Activated effector memory CD4-positive, alpha-beta T cell treated with Interleukin-2 at 50 U/mL for 16 hours (primary cell): Measurements from ENCODE around the gene TMEM91.
"Not testable (repeated sequence)": the region's sequence is repeated elsewhere in the genome, so short reads cannot be mapped to it uniquely, and the experiment has no call there.

Experiments used
- DNase-seq: peaks from one replicate; pipeline ENCODE4 v3.0.0-alpha.2; 2020

TMEM91 gene

GRCh38 chr19:41376241-41376997 is at the start of gene TMEM91:
Gene TMEM91 (plus strand): TSS chr19:41376533. CDS start chr19:41378310, 1,777 bp downstream.
- DNase-seq: no peak

- no peak for DNase-seq
Observed at GRCh38 chr19:41327076-41327575, 49.2 kb upstream of the TMEM91 start.

- DNase-seq: peak; percentile 75
Observed at GRCh38 chr19:41327576-41328156, 48.7 kb upstream of the TMEM91 start.

- no peak for DNase-seq
Observed at GRCh38 chr19:41328157-41328841, 48.0 kb upstream of the TMEM91 start.

GRCh38 chr19:41328842-41329225 is 47.5 kb upstream of the TMEM91 start:
- DNase-seq: no peak

GRCh38 chr19:41330481-41330880 is 45.9 kb upstream of the TMEM91 start:
- no peak for DNase-seq

GRCh38 chr19:41330946-41331678 is 45.2 kb upstream of the TMEM91 start:
- no peak for DNase-seq

GRCh38 chr19:41332000-41332399 is 44.3 kb upstream of the TMEM91 start:
- DNase-seq: no peak

GRCh38 chr19:41332468-41332867 is 43.9 kb upstream of the TMEM91 start:
- DNase-seq: no peak

- DNase-seq: no peak
Observed at GRCh38 chr19:41334793-41335192, 41.5 kb upstream of the TMEM91 start.

GRCh38 chr19:41335467-41335866 is 40.9 kb upstream of the TMEM91 start:
- no peak for DNase-seq

- DNase-seq: no peak
Observed at GRCh38 chr19:41339936-41340335, 36.4 kb upstream of the TMEM91 start.

- DNase-seq: no peak
Observed at GRCh38 chr19:41341669-41342490, 34.5 kb upstream of the TMEM91 start.

DNA sequence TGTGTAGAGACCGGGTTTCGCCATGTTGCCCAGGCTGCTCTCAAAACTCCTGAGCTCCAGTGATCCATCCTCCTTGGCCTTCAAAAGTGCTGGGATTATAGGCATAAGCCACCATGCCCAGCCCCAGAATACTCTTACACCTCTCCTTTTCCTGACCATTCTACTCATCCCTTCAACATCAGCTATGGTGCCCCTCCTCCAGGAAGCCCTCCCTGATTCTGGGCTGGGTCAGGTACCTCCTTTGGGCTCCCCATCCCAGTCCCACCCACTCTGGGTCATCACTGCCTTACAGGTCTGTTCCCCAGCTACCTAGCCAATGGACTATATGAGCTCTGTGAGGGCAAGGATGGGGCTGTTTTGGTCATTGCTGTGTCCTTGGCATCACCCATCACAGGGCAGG is 32.2 kb upstream of the TMEM91 start:
- DNase-seq: no peak

DNA sequence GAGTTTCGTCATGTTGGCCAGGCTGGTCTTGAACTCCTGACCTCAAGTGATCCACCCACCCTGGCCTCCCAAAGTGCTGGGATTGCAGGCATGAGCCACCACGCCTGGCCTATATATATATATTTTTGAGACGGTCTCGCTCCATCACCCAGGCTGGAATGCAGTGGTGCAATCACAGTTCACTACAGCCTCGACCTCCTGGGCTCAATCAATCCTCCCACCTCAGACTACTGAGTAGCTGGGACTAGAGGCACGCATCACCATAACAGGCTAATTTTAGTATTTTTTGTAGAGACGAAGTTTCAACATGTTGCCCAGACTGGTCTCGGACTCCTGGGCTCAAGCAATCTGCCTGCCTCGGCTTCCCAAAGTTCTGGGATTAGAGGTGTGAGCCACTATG is 29.4 kb upstream of the TMEM91 start:
- DNase-seq: not testable (repeated sequence)

DNA sequence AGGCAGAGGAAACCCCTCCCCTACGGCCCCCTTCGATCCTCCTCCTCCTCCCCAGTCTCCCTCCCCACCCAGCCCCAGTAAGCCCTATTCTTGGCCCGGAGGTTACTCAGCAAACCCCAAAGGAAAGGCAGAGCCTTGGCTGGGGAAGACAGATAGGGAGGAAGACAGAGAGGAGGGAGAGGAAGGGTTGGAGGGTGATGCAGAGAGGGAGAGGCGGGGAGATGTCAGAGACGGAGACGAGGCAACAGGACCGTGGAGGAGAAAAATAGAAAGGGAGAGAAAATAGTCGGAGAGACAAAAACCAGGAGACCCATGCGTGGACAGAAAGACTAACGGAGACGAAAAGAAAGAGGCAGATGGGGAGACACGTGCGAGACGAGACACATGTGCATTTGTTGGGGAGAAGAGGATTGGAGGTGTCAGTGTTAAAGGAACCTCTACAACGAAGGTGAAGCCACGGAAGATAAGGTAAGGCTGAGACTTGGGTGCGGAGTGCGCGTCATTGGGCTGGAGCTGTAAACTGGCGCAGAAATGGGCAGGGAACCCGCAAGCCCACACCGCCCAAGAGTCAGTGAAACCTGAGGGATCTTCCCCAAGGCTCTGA is 25.5 kb upstream of the TMEM91 start:
- no peak for DNase-seq

DNA sequence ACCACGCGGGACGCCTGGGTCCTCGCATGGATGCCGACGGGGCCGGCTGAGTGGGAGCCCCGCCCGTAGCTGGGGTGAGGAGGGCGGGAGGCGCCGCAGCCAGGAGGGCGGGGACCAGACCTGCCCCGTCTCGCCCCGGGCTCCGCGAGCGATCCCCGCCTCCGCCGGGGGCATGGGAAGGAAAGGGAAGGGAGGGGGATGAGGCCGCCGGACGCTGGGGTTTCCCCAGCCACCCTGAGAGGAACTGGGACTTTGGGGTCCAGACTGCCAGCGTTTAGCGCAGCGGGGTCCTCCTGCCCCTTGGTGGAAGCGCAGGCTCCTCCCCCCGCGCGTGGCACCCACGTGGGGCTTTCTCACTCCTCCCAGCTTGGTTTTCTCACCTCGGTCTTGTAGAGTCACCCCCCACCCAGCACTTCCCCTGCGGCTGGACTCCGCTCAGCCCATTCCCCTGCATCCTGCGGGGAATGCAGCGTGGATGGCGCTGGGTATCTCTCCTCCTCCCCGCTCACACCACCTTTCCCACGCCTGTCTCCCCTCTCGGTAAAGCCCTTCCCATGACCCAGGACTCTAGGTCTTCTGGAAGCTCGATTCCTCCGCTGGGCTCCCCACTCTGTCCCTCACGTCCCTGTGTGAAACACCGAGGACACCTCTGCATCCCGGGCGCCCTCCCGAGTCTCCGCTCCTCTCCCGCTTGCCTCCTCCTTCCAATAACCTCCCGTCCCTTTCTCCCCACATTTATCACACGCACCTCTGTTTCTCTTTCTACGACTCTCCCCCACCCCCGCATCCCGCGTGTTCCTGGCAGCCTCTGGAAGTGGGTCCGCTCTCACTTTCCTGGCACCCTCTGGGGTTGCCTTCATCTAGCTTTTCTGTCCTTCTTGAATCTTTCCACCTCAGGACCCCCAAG is 24.7 kb upstream of the TMEM91 start:
- DNase-seq: peak; percentile 80

GRCh38 chr19:41352279-41352608 is 24.1 kb upstream of the TMEM91 start:
- no peak for DNase-seq

GRCh38 chr19:41352609-41353465 is 23.5 kb upstream of the TMEM91 start:
- peak; percentile 73 for DNase-seq
